ENCODE data around the gene FBXL15. TPM values are rescaled to one million over a fixed set of nuclear protein-coding genes. Genes with fewer than 3 reads are reported as not detected.

Gene FBXL15
- total and polyA plus RNA-seq, 2 of the 13 experiments (the other 11 are each of a cell fraction or from before 2014, with no cell fraction given) = 4.3 to 8.3 TPM

DNA sequence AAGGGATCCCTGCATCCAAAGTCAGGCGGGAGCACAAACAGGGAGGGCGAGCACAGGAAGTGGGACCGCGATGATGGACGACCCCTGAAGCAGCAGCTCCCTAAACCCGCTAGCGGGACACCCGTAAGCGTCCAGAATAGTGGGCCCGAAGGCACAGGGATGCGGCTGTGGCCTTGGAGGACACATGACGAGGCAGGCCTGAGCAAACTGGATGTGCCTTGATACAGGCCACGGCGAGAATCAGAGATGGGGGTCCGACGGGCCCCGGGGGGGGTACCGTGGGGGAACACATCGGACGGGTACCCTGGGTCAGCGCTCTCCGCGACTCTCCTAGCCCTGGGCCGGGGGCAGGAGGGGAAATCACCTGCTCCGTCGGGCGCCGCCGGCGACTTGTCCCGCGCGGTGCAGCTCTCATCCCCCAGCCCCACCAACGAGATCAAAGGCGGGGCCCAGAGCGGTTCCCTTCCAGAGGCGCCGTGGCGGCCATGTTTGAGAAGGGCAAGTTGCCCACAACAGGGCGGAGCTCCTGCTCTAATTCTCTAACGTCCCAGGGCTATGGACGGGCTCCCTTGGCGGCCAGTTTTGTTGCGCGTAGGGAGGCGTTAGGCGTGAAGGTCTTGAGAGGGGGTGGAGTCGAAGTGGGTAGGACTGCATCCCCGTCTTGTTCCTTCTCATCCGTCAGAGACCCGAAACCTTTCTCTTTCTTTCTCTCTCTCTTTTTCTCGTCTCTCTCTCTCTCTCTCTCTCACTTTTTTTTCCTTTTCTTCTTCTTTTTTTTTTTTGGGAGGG lies 11.7 kb downstream of the FBXL15 start, which contains the start of gene CUEDC2 (continued):
- TF ChIP-seq, protein P1, sequence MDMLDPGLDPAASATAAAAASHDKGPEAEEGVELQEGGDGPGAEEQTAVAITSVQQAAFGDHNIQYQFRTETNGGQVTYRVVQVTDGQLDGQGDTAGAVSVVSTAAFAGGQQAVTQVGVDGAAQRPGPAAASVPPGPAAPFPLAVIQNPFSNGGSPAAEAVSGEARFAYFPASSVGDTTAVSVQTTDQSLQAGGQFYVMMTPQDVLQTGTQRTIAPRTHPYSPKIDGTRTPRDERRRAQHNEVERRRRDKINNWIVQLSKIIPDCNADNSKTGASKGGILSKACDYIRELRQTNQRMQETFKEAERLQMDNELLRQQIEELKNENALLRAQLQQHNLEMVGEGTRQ (IDR thresholded peaks at IDR 0.05; ENCODE audit: low read depth, low read length) = no peak
- TF ChIP-seq, protein P1 (CRISPR knock-in tag; IDR thresholded peaks at IDR 0.05; ENCODE audit: borderline replicate concordance) = no peak
- TF ChIP-seq FOSL1 (CRISPR knock-in tag; IDR thresholded peaks at IDR 0.05; ENCODE audit: borderline replicate concordance) = no peak
- TF ChIP-seq ZNF652 (CRISPR knock-in tag; IDR thresholded peaks at IDR 0.05; ENCODE audit: borderline replicate concordance, low read depth) = peak; percentile 73; the same call in 1 of the 2 replicates
- TF ChIP-seq NR2F6 (IDR thresholded peaks at IDR 0.05) = peak; percentile 17; the same call in 1 of the 2 replicates
- TF ChIP-seq NR2F6 (CRISPR knock-in tag; IDR thresholded peaks at IDR 0.05) = no peak
- 0 out of 2 replicates have a peak, but pooled peaks have one; percentile 45 for TF ChIP-seq PAX8 (CRISPR knock-in tag; IDR thresholded peaks at IDR 0.05; ENCODE audit: borderline replicate concordance)
- TF ChIP-seq AGO1 (IDR thresholded peaks at IDR 0.05; ENCODE audit: low read depth, low read length, poor library complexity, severe bottlenecking) = peak; percentile 68
- no peak for TF ChIP-seq HOXA7 (CRISPR knock-in tag; IDR thresholded peaks at IDR 0.05)
- peak; percentile 41 for TF ChIP-seq ZNF749 (CRISPR knock-in tag; IDR thresholded peaks at IDR 0.05; ENCODE audit: borderline replicate concordance)
- no peak for TF ChIP-seq NBN (conservative IDR thresholded peaks at IDR 0.05)
- TF ChIP-seq ZNF703 (CRISPR knock-in tag; IDR thresholded peaks at IDR 0.05; ENCODE audit: borderline replicate concordance) = 0 out of 2 replicates have a peak, but pooled peaks have one; percentile 27
- peak; percentile 53 for TF ChIP-seq ESRRA (CRISPR knock-in tag; IDR thresholded peaks at IDR 0.05; ENCODE audit: low read depth)
- peak; percentile 89 for TF ChIP-seq ZNF772 (CRISPR knock-in tag; IDR thresholded peaks at IDR 0.05)
- no peak for TF ChIP-seq HOXA9 (CRISPR knock-in tag; IDR thresholded peaks at IDR 0.05; ENCODE audit: borderline replicate concordance)
- TF ChIP-seq ZNF513 (CRISPR knock-in tag; conservative IDR thresholded peaks at IDR 0.05) = no peak
- TF ChIP-seq ATF7-NPFF (CRISPR knock-in tag; IDR thresholded peaks at IDR 0.05; ENCODE audit: low read depth) = no peak; the same call in 1 of the 2 replicates
- TF ChIP-seq ZNF570 (CRISPR knock-in tag; IDR thresholded peaks at IDR 0.05; ENCODE audit: borderline replicate concordance) = no peak
- no peak for TF ChIP-seq U2AF2 (IDR thresholded peaks at IDR 0.05; ENCODE audit: low read depth, low read length)
- peak; percentile 74 for TF ChIP-seq MXD3 (CRISPR knock-in tag; IDR thresholded peaks at IDR 0.05)
- TF ChIP-seq ZNF780A (CRISPR knock-in tag; IDR thresholded peaks at IDR 0.05) = no peak
- peak; percentile 88 for TF ChIP-seq CREM (IDR thresholded peaks at IDR 0.05)
- no peak for TF ChIP-seq CREM (CRISPR knock-in tag; IDR thresholded peaks at IDR 0.05)
- TF ChIP-seq FOXC1 (CRISPR knock-in tag; IDR thresholded peaks at IDR 0.05; ENCODE audit: borderline replicate concordance) = no peak
- no peak for TF ChIP-seq EZH2 (conservative IDR thresholded peaks at IDR 0.05; ENCODE audit: low read depth, low read length)
- peak; percentile 79 for TF ChIP-seq POLR2G (IDR thresholded peaks at IDR 0.05; ENCODE audit: low read depth, low read length)
- TF ChIP-seq NCOA2 (CRISPR knock-in tag; IDR thresholded peaks at IDR 0.05) = 0 out of 2 replicates have a peak, but pooled peaks have one; percentile 37
- TF ChIP-seq RBFOX2 (IDR thresholded peaks at IDR 0.05; ENCODE audit: low read depth, low read length) = peak; percentile 87

Measured in HepG2 (cell line).